ENCODE data around the gene ERCC2. TPM values are rescaled to one million over a fixed set of nuclear protein-coding genes. Genes with fewer than 3 reads are reported as not detected.
A peak's percentile ranks its signal among the peaks of the same experiment; 100 is the strongest.

ERCC2 gene
- total and polyA plus RNA-seq, 2 donors: 5.0 to 14.2 TPM

DNA sequence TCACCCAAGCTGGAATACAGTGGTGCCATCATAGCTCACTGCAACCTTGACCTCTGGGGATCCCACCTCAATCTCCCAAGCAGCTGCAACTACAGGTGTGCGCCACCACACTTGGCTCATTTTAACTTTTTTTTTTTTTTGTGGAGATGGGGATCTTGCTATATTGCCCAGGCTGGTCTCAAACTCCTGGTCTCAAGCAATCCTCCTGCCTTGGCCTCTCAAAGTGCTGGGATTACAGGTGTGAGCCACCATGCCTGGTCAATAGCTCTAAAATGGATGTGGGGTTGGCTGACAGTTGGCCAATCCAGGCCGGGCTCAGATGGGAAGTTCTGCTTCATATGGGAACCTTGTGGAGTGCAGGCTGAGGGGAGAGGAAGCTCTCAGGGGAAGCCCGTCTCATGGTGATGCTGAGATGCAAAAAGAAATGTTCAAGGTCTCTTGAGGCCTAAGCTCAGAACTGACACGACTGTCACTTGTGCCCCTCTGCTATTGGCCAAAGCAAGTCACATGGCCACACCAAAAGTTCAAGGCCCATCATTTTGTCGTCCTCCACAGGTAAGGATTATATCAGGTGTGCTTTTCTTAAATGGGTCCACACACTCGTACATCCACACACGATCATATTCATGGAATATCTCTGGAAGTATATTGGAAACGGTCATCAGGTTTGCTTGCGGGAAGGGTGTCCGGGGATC is 36.6 kb downstream of the ERCC2 start:
- Histone ChIP-seq H3K27ac (ENCODE audit: low read depth in 1 of 2, low read length in 1 of 2) (no peak overlapping the region), H3K4me1 (ENCODE audit: control insufficient read depth in 2 of 2, insufficient read depth in 2 of 2, low read length in 2 of 2) (peaks cover 2 to 4% of the 10 kb centered on the region in 2 donors), H3K27me3 (ENCODE audit: control insufficient read depth in 2 of 2, insufficient read depth in 1 of 2, low read length in 1 of 2) (peaks cover 0 to under 1% of the 10 kb centered on the region in 2 donors), H3K4me3 (ENCODE audit: low read length in 2 of 2) (no peak overlapping the region), H3K36me3 (ENCODE audit: control insufficient read depth in 2 of 2, insufficient read depth in 2 of 2, low read length in 1 of 2) (no peaks in the 10 kb centered on the region), H3K9me3 (ENCODE audit: control insufficient read depth in 2 of 2, insufficient read depth in 1 of 2, low read length in 1 of 2) (no peaks in the 10 kb centered on the region)
- no peak for DNase-seq (ENCODE audit: low read depth in 6 of 9, low spot score in 9 of 9)
- WGBS: 95% methylated on average over 10 of the region's 10 CpGs

DNA sequence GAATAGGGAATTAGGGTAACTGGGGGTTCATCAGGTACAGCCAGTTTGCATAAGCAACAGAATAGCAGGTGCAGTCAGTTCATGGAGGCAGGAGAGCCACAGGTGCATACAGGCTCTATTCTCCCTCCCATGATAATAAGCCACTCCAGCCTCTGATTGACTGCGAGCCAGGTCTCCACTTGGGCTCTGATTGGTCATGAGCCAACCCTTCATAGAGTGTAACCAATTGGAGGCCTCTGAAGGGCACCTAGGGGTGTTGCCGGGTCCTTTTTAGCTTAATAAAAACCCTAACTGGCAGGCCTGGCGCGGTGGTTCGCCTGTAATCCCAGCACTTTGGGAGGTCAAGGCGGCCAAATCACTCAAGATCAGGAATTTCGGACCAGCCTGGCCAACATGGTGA is 39.0 kb downstream of the ERCC2 start:
- DNase-seq (ENCODE audit: low read depth in 6 of 9, low spot score in 9 of 9): no peak
- WGBS: 94% methylated on average over 7 of the region's 7 CpGs
- no peak overlapping the region for H3K27ac ChIP-seq (ENCODE audit: low read depth in 1 of 2, low read length in 1 of 2)
- no peak overlapping the region for H3K4me3 ChIP-seq (ENCODE audit: low read length in 2 of 2)
- H3K4me1 ChIP-seq (ENCODE audit: control insufficient read depth in 2 of 2, insufficient read depth in 2 of 2, low read length in 2 of 2): no peaks in the 10 kb centered on the region
- H3K36me3 ChIP-seq (ENCODE audit: control insufficient read depth in 2 of 2, insufficient read depth in 2 of 2, low read length in 1 of 2): no peaks in the 10 kb centered on the region
- H3K27me3 ChIP-seq (ENCODE audit: control insufficient read depth in 2 of 2, insufficient read depth in 1 of 2, low read length in 1 of 2): no peaks in the 10 kb centered on the region
- no peaks in the 10 kb centered on the region for H3K9me3 ChIP-seq (ENCODE audit: control insufficient read depth in 2 of 2, insufficient read depth in 1 of 2, low read length in 1 of 2)

DNA sequence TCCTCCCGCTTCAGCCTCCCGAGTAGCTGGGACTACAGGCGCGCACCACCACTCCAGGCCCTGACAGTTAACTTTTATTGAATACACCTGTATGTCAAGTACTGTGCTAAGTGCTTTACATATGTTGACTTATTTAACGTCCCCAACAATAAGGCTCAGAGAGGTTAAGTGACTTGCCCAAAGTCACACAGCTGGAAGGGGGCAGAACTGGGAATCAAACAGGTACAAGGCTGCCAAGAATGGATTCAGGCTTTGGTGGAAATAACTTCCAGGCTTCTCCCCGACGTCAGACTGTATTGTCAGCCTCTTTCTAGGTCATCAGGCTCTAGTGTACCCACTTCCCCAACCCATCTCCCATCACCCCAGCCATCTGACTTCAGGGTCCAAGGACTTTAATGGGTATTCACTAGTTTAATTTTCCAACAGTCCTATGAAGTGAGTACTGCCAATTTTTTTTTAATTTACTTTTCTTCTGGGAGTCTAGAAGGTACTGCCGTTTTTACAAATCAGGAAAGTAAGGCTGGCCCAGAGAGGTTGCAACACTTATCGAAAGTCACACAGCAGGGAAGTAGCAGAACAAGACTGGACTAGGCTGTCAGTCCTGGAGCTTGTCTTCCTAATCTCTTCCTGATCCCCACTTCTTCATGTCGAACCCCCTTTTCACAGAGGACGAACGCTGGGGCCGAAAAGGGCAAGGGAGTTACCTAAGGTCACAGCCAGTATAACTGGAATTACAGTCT is 42.8 kb downstream of the ERCC2 start:
- 81% methylated on average over 13 of the region's 13 CpGs for WGBS

DNA sequence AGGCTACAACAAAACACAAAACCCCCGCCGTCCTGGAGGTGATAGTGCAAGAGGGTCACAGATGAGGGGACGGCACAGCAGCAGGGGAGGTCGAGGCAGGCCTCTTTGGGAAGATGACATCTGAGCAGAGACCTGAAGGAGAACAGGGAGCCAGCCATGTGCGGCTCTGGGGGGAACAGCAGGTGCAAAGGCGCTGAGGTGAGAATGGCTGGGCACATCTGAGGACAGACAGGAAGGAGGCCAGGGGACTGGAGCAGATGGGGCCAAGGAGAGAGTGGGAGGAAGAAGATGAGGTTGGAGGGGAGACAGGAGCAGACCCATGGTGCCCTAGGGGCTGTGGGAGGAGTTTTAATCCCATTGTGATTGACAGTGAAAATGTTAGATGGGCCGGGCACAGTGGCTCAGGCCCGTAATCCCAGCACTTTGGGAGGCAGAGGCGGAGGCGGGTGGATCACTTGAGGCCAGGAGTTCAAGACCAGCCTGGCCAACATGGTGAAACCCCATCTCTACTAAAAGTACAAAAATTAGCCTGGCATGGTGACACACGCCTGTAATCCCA is 45.9 kb downstream of the ERCC2 start:
- H3K4me3 ChIP-seq (ENCODE audit: low read length in 2 of 2): no peak overlapping the region
- no peak overlapping the region for H3K27ac ChIP-seq (ENCODE audit: low read depth in 1 of 2, low read length in 1 of 2)
- H3K9me3 ChIP-seq (ENCODE audit: control insufficient read depth in 2 of 2, insufficient read depth in 1 of 2, low read length in 1 of 2): no peaks in the 10 kb centered on the region
- H3K27me3 ChIP-seq (ENCODE audit: control insufficient read depth in 2 of 2, insufficient read depth in 1 of 2, low read length in 1 of 2): peaks cover 0 to 26% of the 10 kb centered on the region in 2 donors
- no peaks in the 10 kb centered on the region for H3K36me3 ChIP-seq (ENCODE audit: control insufficient read depth in 2 of 2, insufficient read depth in 2 of 2, low read length in 1 of 2)
- 73% methylated on average over 11 of the region's 11 CpGs for WGBS
- peaks cover 20 to 35% of the 10 kb centered on the region in 2 donors for H3K4me1 ChIP-seq (ENCODE audit: control insufficient read depth in 2 of 2, insufficient read depth in 2 of 2, low read length in 2 of 2)
- DNase-seq (ENCODE audit: low read depth in 6 of 9, low spot score in 9 of 9): peak in 3 of 9 donors; percentile 13 to 18 (median 15)

More for the DNA sequence above, 42.8 kb downstream of the ERCC2 start:
- DNase-seq (ENCODE audit: low read depth in 6 of 9, low spot score in 9 of 9): no peak
- Histone ChIP-seq H3K27ac (ENCODE audit: low read depth in 1 of 2, low read length in 1 of 2) (no peak overlapping the region), H3K27me3 (ENCODE audit: control insufficient read depth in 2 of 2, insufficient read depth in 1 of 2, low read length in 1 of 2) (peaks cover 0 to 21% of the 10 kb centered on the region in 2 donors), H3K4me1 (ENCODE audit: control insufficient read depth in 2 of 2, insufficient read depth in 2 of 2, low read length in 2 of 2) (peaks cover 12 to 20% of the 10 kb centered on the region in 2 donors), H3K4me3 (ENCODE audit: low read length in 2 of 2) (no peak overlapping the region), H3K9me3 (ENCODE audit: control insufficient read depth in 2 of 2, insufficient read depth in 1 of 2, low read length in 1 of 2) (no peaks in the 10 kb centered on the region), H3K36me3 (ENCODE audit: control insufficient read depth in 2 of 2, insufficient read depth in 2 of 2, low read length in 1 of 2) (no peaks in the 10 kb centered on the region)

DNA sequence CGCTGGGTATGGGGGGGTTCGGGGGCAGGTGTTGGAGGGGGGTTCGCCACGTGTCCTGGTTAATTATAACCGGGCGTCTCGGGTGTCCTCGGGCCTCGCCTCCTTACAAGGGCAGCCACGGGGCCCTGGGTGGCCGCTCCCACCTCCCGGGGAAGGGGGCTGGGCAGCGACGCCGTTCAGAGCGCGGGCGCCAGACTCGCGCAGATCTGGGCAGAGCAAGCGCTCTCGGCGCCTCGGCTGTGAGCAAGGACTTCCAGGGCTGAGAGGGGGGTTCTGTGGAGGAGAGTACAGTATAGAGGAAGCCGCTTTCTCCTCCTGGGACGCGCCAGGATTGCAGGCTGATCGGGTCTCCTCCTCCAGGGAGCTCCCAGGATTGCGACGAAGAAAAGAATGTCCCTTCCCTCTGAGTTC is 46.7 kb downstream of the ERCC2 start:
- Histone ChIP-seq H3K27ac (ENCODE audit: low read depth in 1 of 2, low read length in 1 of 2) (peak overlapping the region in 1 of 2 donors; percentile 17), H3K9me3 (ENCODE audit: control insufficient read depth in 2 of 2, insufficient read depth in 1 of 2, low read length in 1 of 2) (no peaks in the 10 kb centered on the region), H3K36me3 (ENCODE audit: control insufficient read depth in 2 of 2, insufficient read depth in 2 of 2, low read length in 1 of 2) (no peaks in the 10 kb centered on the region), H3K4me1 (ENCODE audit: control insufficient read depth in 2 of 2, insufficient read depth in 2 of 2, low read length in 2 of 2) (peaks cover 20 to 35% of the 10 kb centered on the region in 2 donors), H3K27me3 (ENCODE audit: control insufficient read depth in 2 of 2, insufficient read depth in 1 of 2, low read length in 1 of 2) (peaks cover 0 to 26% of the 10 kb centered on the region in 2 donors), H3K4me3 (ENCODE audit: low read length in 2 of 2) (peak overlapping the region in 1 of 2 donors; percentile 20)
- 3% methylated on average over 30 of the region's 30 CpGs for WGBS
- peak in 3 of 9 donors; percentile 15 to 48 (median 31) for DNase-seq (ENCODE audit: low read depth in 6 of 9, low spot score in 9 of 9)

DNA sequence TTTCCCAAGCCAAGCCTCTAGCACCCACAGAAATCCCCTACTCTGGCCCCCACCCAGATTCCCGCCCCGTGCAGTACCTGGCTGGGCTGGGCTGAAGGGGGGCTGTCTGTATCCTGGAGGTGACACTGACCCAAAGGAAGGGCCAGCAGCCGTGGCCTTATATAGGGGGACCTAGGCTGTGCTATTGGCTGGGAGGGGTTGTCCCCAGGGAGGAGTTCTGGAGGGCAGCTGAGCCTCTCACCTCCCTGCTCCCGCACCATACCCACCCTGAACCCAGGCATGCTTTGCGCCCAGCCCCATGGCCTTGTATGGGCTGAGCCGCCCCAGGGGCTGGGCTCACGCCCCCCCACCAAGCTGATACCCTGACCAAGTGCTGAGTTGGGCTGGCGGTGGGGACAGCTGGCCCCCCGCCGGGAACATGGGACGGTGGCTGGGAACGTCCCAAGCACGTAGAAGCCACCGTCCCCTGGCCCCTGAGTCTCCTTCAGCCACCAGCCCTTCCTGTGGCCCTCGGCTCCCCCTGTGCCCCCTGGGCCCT is 47.6 kb downstream of the ERCC2 start, which contains the start of gene CKM:
Gene CKM (minus strand): TSS at position 132 of the 538 bp plus-strand sequence. CDS start 3,162 bp downstream, outside the sequence.
- Histone ChIP-seq H3K36me3 (ENCODE audit: control insufficient read depth in 2 of 2, insufficient read depth in 2 of 2, low read length in 1 of 2) (no peaks in the 10 kb centered on the region), H3K9me3 (ENCODE audit: control insufficient read depth in 2 of 2, insufficient read depth in 1 of 2, low read length in 1 of 2) (no peaks in the 10 kb centered on the region), H3K4me3 (ENCODE audit: low read length in 2 of 2) (peak within 1 kb of the TSS in 1 of 2 donors; percentile 20), H3K4me1 (ENCODE audit: control insufficient read depth in 2 of 2, insufficient read depth in 2 of 2, low read length in 2 of 2) (peaks cover 20 to 35% of the 10 kb centered on the region in 2 donors), H3K27ac (ENCODE audit: low read depth in 1 of 2, low read length in 1 of 2) (peak within 1 kb of the TSS in 1 of 2 donors; percentile 66), H3K27me3 (ENCODE audit: control insufficient read depth in 2 of 2, insufficient read depth in 1 of 2, low read length in 1 of 2) (peaks cover 0 to 27% of the 10 kb centered on the region in 2 donors)
- WGBS: 58% methylated on average over 15 of the region's 15 CpGs
- DNase-seq (ENCODE audit: low read depth in 6 of 9, low spot score in 9 of 9): peak in 2 of 9 donors; percentile 9 to 22

DNA sequence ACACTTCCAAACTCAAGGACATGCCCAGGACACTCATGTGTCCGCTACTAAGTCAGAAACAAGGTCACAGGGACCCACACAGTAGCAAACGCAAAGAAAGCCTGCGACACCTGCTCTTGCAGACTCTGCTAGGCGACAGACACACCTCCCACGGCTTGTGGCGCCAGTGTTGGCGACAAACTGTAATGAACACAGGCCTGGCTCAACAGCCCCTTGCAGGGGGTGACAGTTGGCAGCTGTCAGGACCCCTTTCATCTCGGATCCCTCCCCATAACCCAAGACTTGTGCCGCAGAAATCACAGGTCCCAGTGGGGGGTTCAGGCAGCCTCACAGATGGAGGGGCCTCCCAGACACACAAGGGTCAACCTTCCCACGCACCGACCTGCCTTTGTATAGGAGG is 48.1 kb downstream of the ERCC2 start:
- no peak overlapping the region for H3K4me3 ChIP-seq (ENCODE audit: low read length in 2 of 2)
- DNase-seq (ENCODE audit: low read depth in 6 of 9, low spot score in 9 of 9): peak in 4 of 9 donors; percentile 49 to 77 (median 58)
- WGBS: 12% methylated on average over 11 of the region's 11 CpGs
- H3K4me1 ChIP-seq (ENCODE audit: control insufficient read depth in 2 of 2, insufficient read depth in 2 of 2, low read length in 2 of 2): peaks cover 20 to 35% of the 10 kb centered on the region in 2 donors
- H3K27me3 ChIP-seq (ENCODE audit: control insufficient read depth in 2 of 2, insufficient read depth in 1 of 2, low read length in 1 of 2): peaks cover 0 to 29% of the 10 kb centered on the region in 2 donors
- H3K36me3 ChIP-seq (ENCODE audit: control insufficient read depth in 2 of 2, insufficient read depth in 2 of 2, low read length in 1 of 2): no peaks in the 10 kb centered on the region
- peak overlapping the region in 1 of 2 donors; percentile 66 for H3K27ac ChIP-seq (ENCODE audit: low read depth in 1 of 2, low read length in 1 of 2)
- H3K9me3 ChIP-seq (ENCODE audit: control insufficient read depth in 2 of 2, insufficient read depth in 1 of 2, low read length in 1 of 2): no peaks in the 10 kb centered on the region

DNA sequence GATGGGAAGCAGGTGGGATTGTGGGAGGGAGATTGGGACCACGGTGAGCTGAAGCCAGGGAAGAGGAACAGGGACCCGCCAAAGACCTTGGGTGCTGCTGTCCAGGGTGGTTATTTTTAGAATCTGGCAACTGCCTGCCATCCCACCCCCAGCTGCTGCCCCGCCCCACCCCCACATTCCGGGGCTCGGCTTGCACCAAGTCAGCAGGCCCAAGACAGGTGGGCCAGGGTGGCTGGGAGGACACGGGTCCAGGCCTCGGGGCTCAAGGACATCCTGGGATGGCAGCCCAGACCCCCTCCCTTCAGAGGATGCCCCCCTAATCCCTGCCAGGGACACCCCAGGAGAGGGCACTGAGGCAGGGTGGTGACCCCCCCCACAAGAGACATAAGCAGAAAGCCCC is 48.5 kb downstream of the ERCC2 start:
- peaks cover 20 to 35% of the 10 kb centered on the region in 2 donors for H3K4me1 ChIP-seq (ENCODE audit: control insufficient read depth in 2 of 2, insufficient read depth in 2 of 2, low read length in 2 of 2)
- DNase-seq (ENCODE audit: low read depth in 6 of 9, low spot score in 9 of 9): no peak
- peak overlapping the region in 1 of 2 donors; percentile 66 for H3K27ac ChIP-seq (ENCODE audit: low read depth in 1 of 2, low read length in 1 of 2)
- no peaks in the 10 kb centered on the region for H3K36me3 ChIP-seq (ENCODE audit: control insufficient read depth in 2 of 2, insufficient read depth in 2 of 2, low read length in 1 of 2)
- no peaks in the 10 kb centered on the region for H3K9me3 ChIP-seq (ENCODE audit: control insufficient read depth in 2 of 2, insufficient read depth in 1 of 2, low read length in 1 of 2)
- 76% methylated on average over 7 of the region's 7 CpGs for WGBS
- peaks cover 0 to 31% of the 10 kb centered on the region in 2 donors for H3K27me3 ChIP-seq (ENCODE audit: control insufficient read depth in 2 of 2, insufficient read depth in 1 of 2, low read length in 1 of 2)
- H3K4me3 ChIP-seq (ENCODE audit: low read length in 2 of 2): no peak overlapping the region
